HUES48 (cell line): ENCODE data around the gene IL37.

Experiments used
- H3K27ac ChIP-seq: one replicate; pipeline ENCODE4 v1.7.0; 2013; ENCODE audit warnings: low read depth, low read length, inconsistent platforms
- H3K27me3 ChIP-seq: 2 replicates; pipeline ENCODE4 v1.6.1; 2013; ENCODE audit warnings: mild to moderate bottlenecking, low read length; ENCODE audit not compliant: control insufficient read depth, insufficient read depth
- H3K36me3 ChIP-seq: 2 replicates; pipeline ENCODE4 v1.6.1; 2013; ENCODE audit warnings: low read length; ENCODE audit not compliant: control insufficient read depth, insufficient read depth
- H3K4me1 ChIP-seq: 2 replicates; pipeline ENCODE4 v1.6.1; 2013; ENCODE audit warnings: mild to moderate bottlenecking, low read length; ENCODE audit not compliant: control insufficient read depth, insufficient read depth
- H3K4me3 ChIP-seq: 2 replicates; pipeline ENCODE4 v1.5.1; 2013; ENCODE audit warnings: mild to moderate bottlenecking, low read depth, low read length
- H3K9ac ChIP-seq: 2 replicates; pipeline ENCODE4 v1.6.1; 2013; ENCODE audit warnings: mild to moderate bottlenecking, low read depth, low read length, moderate library complexity
- H3K9me3 ChIP-seq: 2 replicates; pipeline ENCODE4 v1.6.1; 2013; ENCODE audit warnings: low read length; ENCODE audit not compliant: control insufficient read depth, insufficient read depth

Gene IL37

DNA sequence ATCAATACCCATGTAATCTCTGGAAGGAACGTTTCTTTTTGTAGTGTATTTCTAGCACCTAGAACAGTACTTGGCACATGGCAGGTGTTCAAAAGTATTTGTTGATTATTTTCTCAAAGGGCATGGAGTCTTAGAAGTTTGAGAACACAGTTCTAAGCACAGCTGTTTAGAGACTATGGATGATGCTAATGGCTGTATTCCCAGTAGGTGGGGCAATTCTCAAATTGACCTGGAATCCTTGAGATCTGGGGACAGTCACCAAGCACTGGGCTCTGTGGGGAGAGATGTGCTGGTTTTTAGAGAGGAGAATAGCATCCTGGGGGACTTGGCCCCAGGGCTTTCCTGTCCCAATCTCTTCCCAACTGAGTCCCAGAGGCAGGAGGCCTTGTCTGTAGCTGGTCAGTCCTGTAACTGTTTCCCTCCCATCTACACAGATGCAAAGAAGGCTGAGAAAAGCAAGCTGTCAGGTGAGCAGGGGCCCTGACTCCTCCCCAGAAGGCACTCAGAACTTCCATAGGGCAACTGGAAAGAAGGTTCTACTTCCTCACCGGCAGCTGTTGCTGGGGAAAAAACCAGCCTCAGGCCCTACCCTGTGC, 49.4 kb downstream of the IL37 start:
- H3K4me1 ChIP-seq, result no peaks in the 10 kb centered on the region
- no peak overlapping the region for H3K27ac ChIP-seq
- no peaks in the 10 kb centered on the region for H3K27me3 ChIP-seq
- H3K36me3 ChIP-seq, result no peaks in the 10 kb centered on the region
- H3K4me3 ChIP-seq, result no peak overlapping the region
- no peaks in the 10 kb centered on the region for H3K9me3 ChIP-seq
- H3K9ac ChIP-seq, result no peak overlapping the region

DNA sequence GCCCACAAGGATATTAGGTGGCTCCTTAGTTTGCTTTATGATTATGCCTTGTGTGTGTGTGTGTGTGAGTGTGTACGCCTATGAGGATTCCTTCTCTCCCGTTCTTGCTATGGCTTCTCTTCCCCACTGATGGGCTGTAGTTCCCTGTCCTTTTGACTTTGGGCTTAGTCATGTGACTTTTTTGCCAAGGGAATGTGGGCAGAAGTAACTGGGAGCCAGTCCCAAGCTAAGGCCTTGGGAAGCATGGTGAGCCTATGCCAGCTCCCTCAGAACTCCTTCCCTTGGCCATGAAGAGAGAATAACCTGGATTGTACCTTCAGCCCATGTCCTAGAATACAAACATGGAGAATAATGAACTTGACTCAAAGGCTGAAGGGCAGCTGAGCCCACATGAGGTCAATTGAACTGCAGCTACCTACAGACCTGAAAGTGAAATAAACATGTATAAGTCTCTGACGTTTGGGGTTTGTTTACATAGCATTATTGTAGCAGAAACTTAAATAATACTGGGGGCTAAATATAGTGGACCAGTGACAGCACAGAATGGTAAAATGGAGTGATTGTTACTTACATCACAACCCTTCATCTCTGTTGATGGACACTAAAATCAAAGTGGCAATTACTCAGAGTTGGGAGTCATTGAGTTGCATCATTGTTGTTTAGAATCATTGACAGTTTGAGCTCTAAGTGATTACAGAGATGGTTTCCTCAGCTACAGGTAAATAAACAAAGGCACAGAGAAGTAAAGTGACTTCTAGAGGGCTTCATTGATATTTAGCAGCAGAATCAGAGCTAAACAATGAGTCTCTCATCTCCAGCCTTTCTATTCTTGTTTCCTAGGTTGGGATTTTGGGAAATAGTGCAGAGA, 51.6 kb downstream of the IL37 start:
- Histone ChIP-seq H3K36me3 (no peaks in the 10 kb centered on the region), H3K27me3 (no peaks in the 10 kb centered on the region), H3K4me1 (no peaks in the 10 kb centered on the region), H3K9ac (no peak overlapping the region), H3K9me3 (no peaks in the 10 kb centered on the region), H3K27ac (no peak overlapping the region), H3K4me3 (no peak overlapping the region)

GRCh38 chr2:112967023-112967422, 56.1 kb downstream of the IL37 start:
- no peak overlapping the region for H3K4me3 ChIP-seq
- no peak overlapping the region for H3K27ac ChIP-seq
- no peaks in the 10 kb centered on the region for H3K27me3 ChIP-seq
- no peaks in the 10 kb centered on the region for H3K36me3 ChIP-seq
- H3K9me3 ChIP-seq, result no peaks in the 10 kb centered on the region
- no peaks in the 10 kb centered on the region for H3K4me1 ChIP-seq
- H3K9ac ChIP-seq, result no peak overlapping the region
